ENCODE results near the gene TESK2. TPM values are rescaled to one million over a fixed set of nuclear protein-coding genes. Genes with fewer than 3 reads are reported as not detected.

The TESK2 gene
- total and polyA plus RNA-seq, 12 donors = 1.1 to 21.4 (median 3.6) TPM

GRCh38 chr1:45344499-45344898 is 146.5 kb downstream of the TESK2 start:
- no peak for TF ChIP-seq POLR2A (IDR thresholded peaks at IDR 0.05)
- TF ChIP-seq CTCF (IDR thresholded peaks at IDR 0.05) = no peak
- WGBS, 4 donors = 78 to 100% (median 96%) methylated on average over 2 of the region's 2 CpGs
- intact Hi-C loops (cut with DNase I) = loop anchor here in 1 of 2 donors (10.0 kb wide), 1 partner anchor 220 kb away; no protein-coding TSS in a partner anchor
- peaks cover 22 to 30% of the 10 kb centered on the region in 2 donors for H3K4me1 ChIP-seq (replicated peaks in 1 of 2)
- H3K27ac ChIP-seq = no peak overlapping the region
- DNase-seq = no peak
- H3K27me3 ChIP-seq = no peaks in the 10 kb centered on the region
- H3K36me3 ChIP-seq (replicated peaks in 1 of 2) = peaks cover 0 to 38% of the 10 kb centered on the region in 2 donors
- no peaks in the 10 kb centered on the region for H3K9me3 ChIP-seq (replicated peaks in 1 of 3)
- no peak overlapping the region for H3K4me3 ChIP-seq

- 4 to 45% (median 30%) methylated on average over 4 to 6 of the region's 6 CpGs for WGBS, 4 donors
- TF ChIP-seq CTCF (IDR thresholded peaks at IDR 0.05) = no peak
- TF ChIP-seq POLR2A (IDR thresholded peaks at IDR 0.05) = no peak
- Histone ChIP-seq H3K9me3 (replicated peaks in 1 of 3) (no peaks in the 10 kb centered on the region), H3K4me1 (replicated peaks in 1 of 2) (peaks cover 19 to 20% of the 10 kb centered on the region in 2 donors), H3K27ac (peak overlapping the region in 4 of 5 donors; percentile 88 to 96 (median 94)), H3K4me3 (peak overlapping the region; percentile 37 to 95 (median 72)), H3K36me3 (replicated peaks in 1 of 2) (peaks cover 0 to 38% of the 10 kb centered on the region in 2 donors), H3K27me3 (no peaks in the 10 kb centered on the region)
- intact Hi-C loops (cut with DNase I) = loop anchor here in 1 of 2 donors (10.0 kb wide), 1 partner anchor 224 kb away; no protein-coding TSS in a partner anchor
- no peak for DNase-seq
These were observed 150.0 kb downstream of the TESK2 start for GRCh38 chr1:45340816-45341466.

GRCh38 chr1:45339789-45340558 is 151.0 kb downstream of the TESK2 start, which contains the start of the genes MUTYH and TOE1:
Gene MUTYH, minus strand, starts transcription at chr1:45340440. Its CDS starts 5,935 bp downstream, at chr1:45334505.
Gene TOE1, plus strand, starts transcription at chr1:45340170. Its CDS starts 83 bp downstream, at chr1:45340253.
- intact Hi-C loops (cut with DNase I) = loop anchor here in 1 of 2 donors (10.0 kb wide), 1 partner anchor 225 kb away; no protein-coding TSS in a partner anchor
- Histone ChIP-seq H3K4me3 (peak within 1 kb of the TSS; percentile 37 to 95 (median 74)), H3K36me3 (replicated peaks in 1 of 2) (peaks cover 0 to 35% of the 10 kb centered on the region in 2 donors), H3K4me1 (replicated peaks in 1 of 2) (peaks cover 19 to 20% of the 10 kb centered on the region in 2 donors), H3K9me3 (replicated peaks in 1 of 3) (no peaks in the 10 kb centered on the region), H3K27ac (peak within 1 kb of the TSS; percentile 88 to 96 (median 92)), H3K27me3 (no peaks in the 10 kb centered on the region)
- peak; percentile 90 to 96 (median 92) for DNase-seq
- TF ChIP-seq POLR2A (IDR thresholded peaks at IDR 0.05) (peak; percentile 76 to 78), CTCF (IDR thresholded peaks at IDR 0.05) (no peak)
- WGBS, 4 donors = 1 to 2% (median 1%) methylated on average over 10 to 70 of the region's 70 CpGs

Data from adrenal gland (tissue), 12 donors.